Caco-2 (cell line): ENCODE data around the gene FOXP1. TPM values are rescaled to one million over a fixed set of nuclear protein-coding genes. Genes with fewer than 3 reads are reported as not detected.

Experiments used
- BruUV-seq: library from RNA; stranded (reverse); fragments of 400-500 nt; replicated peaks from 2 replicates; lab custom pipeline; 2021; lab: Mats Ljungman, UMichigan
- CTCF ChIA-PET: fragments of 300-600 bp; sonication (Branson Sonifier 250); formaldehyde crosslinking; loops from one replicate; lab custom pipeline; 2022; ENCODE audit warnings: antibody characterized with exemption; lab: Charles Lee
- POLR2A ChIA-PET: fragments of 300-600 bp; sonication (Branson Sonifier 250); formaldehyde crosslinking; loops from one replicate; lab custom pipeline; 2022; ENCODE audit warnings: antibody characterized with exemption; lab: Charles Lee
- DNase-seq, 2 experiments: peaks; one replicate each; pipeline versions ENCODE4 v3.0.0 to v3.0.0-alpha.2; 2020 to 2022
- H3K27me3 ChIP-seq: replicated peaks from 2 replicates; pipeline ENCODE4 v1.6.0; 2011; ENCODE audit warnings: low read length; ENCODE audit not compliant: control insufficient read depth, insufficient read depth
- H3K36me3 ChIP-seq: 2 replicates; pipeline ENCODE4 v1.5.1; 2011; ENCODE audit warnings: low read length; ENCODE audit not compliant: control insufficient read depth, insufficient read depth
- H3K4me1 ChIP-seq: fragments of 250-450 bp; sonication (Bioruptor Pico); 2 replicates; pipeline ENCODE4 v1.5.1; 2020; ENCODE audit warnings: mild to moderate bottlenecking
- H3K4me3 ChIP-seq: 2 replicates; pipeline ENCODE4 v1.5.1; 2011; ENCODE audit warnings: low read depth, mild to moderate bottlenecking, control low read depth, low read length
- H3K9me3 ChIP-seq: fragments of 250-450 bp; sonication (Bioruptor Pico); 2 replicates; pipeline ENCODE4 v1.5.1; 2020; ENCODE audit warnings: mild to moderate bottlenecking, moderate library complexity
- H3K27ac Mint-ChIP-seq: one replicate; pipeline ENCODE4 v1.8.0; 2022; ENCODE audit warnings: mixed read lengths; ENCODE audit not compliant: unreplicated experiment
- H3K27me3 Mint-ChIP-seq: one replicate; pipeline ENCODE4 v1.8.0; 2022; ENCODE audit warnings: mixed read lengths; ENCODE audit not compliant: insufficient read depth, unreplicated experiment
- H3K36me3 Mint-ChIP-seq: one replicate; pipeline ENCODE4 v1.8.0; 2022; ENCODE audit warnings: mild to moderate bottlenecking, mixed read lengths; ENCODE audit not compliant: insufficient read depth, unreplicated experiment
- H3K4me1 Mint-ChIP-seq: one replicate; pipeline ENCODE4 v1.8.0; 2022; ENCODE audit warnings: low read depth, mixed read lengths; ENCODE audit not compliant: unreplicated experiment
- H3K4me3 Mint-ChIP-seq: one replicate; pipeline ENCODE4 v1.8.0; 2022; ENCODE audit warnings: mild to moderate bottlenecking, moderate library complexity, mixed read lengths; ENCODE audit not compliant: unreplicated experiment
- H3K9me3 Mint-ChIP-seq: one replicate; pipeline ENCODE4 v1.8.0; 2022; ENCODE audit warnings: mixed read lengths; ENCODE audit not compliant: unreplicated experiment
- intact Hi-C: fragments of 100-400 bp; cut with micrococcal nuclease; formaldehyde crosslinking; loops from one replicate; pipeline ENCODE4 v1.10.0; 2022; ENCODE audit not compliant: unreplicated experiment
- total RNA-seq: library from RNA; stranded (reverse); gene quantifications from 2 replicates; pipeline ENCODE4 v1.2.3, GENCODE V29; 2022
- TF ChIP-seq, protein P1 (sequence below), 2 experiments: fragments of 200-600 bp in 1 of 2; IDR thresholded peaks; 1 replicate in 1 of 2; 2 replicates in 1 of 2; pipeline versions ENCODE4 v1.5.1 to v1.8.0; 2011 to 2022; ENCODE audit warnings: antibody characterized with exemption in 1 of 2, control low read depth in 1 of 2, inconsistent platforms in 1 of 2, low read depth in 1 of 2, low read length in 1 of 2, mild to moderate bottlenecking in 1 of 2, moderate library complexity in 1 of 2; ENCODE audit not compliant: insufficient read depth in 1 of 2, severe bottlenecking in 1 of 2, unreplicated experiment in 1 of 2

Gene FOXP1
- total RNA-seq, 1 experiment from 2014 or later: 131 TPM

DNA sequence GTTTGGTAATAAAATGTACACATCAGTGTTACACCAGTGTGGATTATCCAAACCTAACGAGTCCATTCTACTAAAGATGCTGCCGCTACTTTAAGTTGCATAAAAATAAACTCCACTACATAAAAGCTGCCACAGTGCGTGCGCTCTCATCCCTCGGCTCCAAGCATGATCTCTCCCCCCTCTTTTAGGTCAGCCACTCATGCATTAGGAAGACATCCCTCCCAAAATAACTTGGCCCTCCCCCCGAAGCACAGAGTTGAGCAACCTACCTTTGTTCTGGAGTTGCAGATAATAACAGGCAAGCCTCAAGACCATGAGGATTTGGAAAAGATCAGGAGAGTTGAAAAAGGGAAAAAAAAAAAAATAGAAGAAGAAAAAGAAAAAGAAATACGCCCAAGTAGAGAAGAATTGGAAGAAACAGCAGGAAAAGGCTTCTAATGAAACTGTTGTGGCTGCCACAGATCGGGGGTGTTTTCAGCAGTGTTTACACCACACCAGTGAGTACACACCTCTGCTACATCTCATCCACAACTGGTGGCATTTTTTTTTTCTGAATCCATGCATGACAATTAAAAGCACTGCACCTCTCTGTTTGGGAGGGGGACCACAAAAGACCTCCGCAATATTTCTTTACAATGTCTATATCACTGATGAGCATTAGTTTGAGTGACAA, 339.2 kb downstream of the FOXP1 start:
- H3K36me3 Mint-ChIP-seq: peaks cover 31% of the 10 kb centered on the region
- H3K4me3 Mint-ChIP-seq: peak overlapping the region; percentile 80
- POLR2A ChIA-PET: interaction anchor here (0.7 to 1.9 kb wide), 2 partner anchors 10 to 60 kb away, joined by 10 to 12 read pairs; no protein-coding TSS in a partner anchor
- H3K9me3 ChIP-seq: no peaks in the 10 kb centered on the region
- no peaks in the 10 kb centered on the region for H3K9me3 Mint-ChIP-seq
- H3K27me3 Mint-ChIP-seq: no peaks in the 10 kb centered on the region
- TF ChIP-seq, protein P1, sequence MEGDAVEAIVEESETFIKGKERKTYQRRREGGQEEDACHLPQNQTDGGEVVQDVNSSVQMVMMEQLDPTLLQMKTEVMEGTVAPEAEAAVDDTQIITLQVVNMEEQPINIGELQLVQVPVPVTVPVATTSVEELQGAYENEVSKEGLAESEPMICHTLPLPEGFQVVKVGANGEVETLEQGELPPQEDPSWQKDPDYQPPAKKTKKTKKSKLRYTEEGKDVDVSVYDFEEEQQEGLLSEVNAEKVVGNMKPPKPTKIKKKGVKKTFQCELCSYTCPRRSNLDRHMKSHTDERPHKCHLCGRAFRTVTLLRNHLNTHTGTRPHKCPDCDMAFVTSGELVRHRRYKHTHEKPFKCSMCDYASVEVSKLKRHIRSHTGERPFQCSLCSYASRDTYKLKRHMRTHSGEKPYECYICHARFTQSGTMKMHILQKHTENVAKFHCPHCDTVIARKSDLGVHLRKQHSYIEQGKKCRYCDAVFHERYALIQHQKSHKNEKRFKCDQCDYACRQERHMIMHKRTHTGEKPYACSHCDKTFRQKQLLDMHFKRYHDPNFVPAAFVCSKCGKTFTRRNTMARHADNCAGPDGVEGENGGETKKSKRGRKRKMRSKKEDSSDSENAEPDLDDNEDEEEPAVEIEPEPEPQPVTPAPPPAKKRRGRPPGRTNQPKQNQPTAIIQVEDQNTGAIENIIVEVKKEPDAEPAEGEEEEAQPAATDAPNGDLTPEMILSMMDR (IDR thresholded peaks at IDR 0.05; ENCODE audit: insufficient read depth in 1 of 2, low read depth in 1 of 2, low read length in 1 of 2, severe bottlenecking in 1 of 2, unreplicated experiment in 1 of 2): no peak
- H3K4me3 ChIP-seq: peak overlapping the region; percentile 17
- H3K36me3 ChIP-seq: no peaks in the 10 kb centered on the region
- H3K4me1 Mint-ChIP-seq: peaks cover 51% of the 10 kb centered on the region
- BruUV-seq: no TSS peak
- peak in 1 of 2 experiments; percentile 41 for DNase-seq
- H3K4me1 ChIP-seq: peaks cover 57% of the 10 kb centered on the region
- CTCF ChIA-PET: interaction anchor here (0.5 to 1.5 kb wide), 2 partner anchors 14 to 1416 kb away, joined by 3 to 5 read pairs; no protein-coding TSS in a partner anchor
- peak overlapping the region; percentile 92 for H3K27ac Mint-ChIP-seq
- intact Hi-C loops: loop anchor here (2.0 kb wide), 3 partner anchors 113 to 337 kb away; no protein-coding TSS in a partner anchor
- no peaks in the 10 kb centered on the region for H3K27me3 ChIP-seq

GRCh38 chr3:71243229-71243628, 340.3 kb downstream of the FOXP1 start:
- BruUV-seq: no TSS peak
- no peak for DNase-seq
- Histone ChIP-seq H3K4me3 (peak overlapping the region; percentile 17; the same call in 1 of the 2 replicates), H3K9me3 (no peaks in the 10 kb centered on the region), H3K4me1 (peaks cover 49% of the 10 kb centered on the region), H3K27me3 (no peaks in the 10 kb centered on the region), H3K36me3 (no peaks in the 10 kb centered on the region; the same call in 1 of the 2 replicates)
- intact Hi-C loops: loop anchor here (2.0 kb wide), 1 partner anchor 14 kb away; no protein-coding TSS in a partner anchor
- H3K4me3 Mint-ChIP-seq: peak overlapping the region; percentile 80
- TF ChIP-seq, protein P1 (IDR thresholded peaks at IDR 0.05; ENCODE audit: insufficient read depth in 1 of 2, low read depth in 1 of 2, low read length in 1 of 2, severe bottlenecking in 1 of 2, unreplicated experiment in 1 of 2): no peak
- peaks cover 31% of the 10 kb centered on the region for H3K36me3 Mint-ChIP-seq
- H3K27me3 Mint-ChIP-seq: no peaks in the 10 kb centered on the region
- peak overlapping the region; percentile 40 for H3K27ac Mint-ChIP-seq
- CTCF ChIA-PET: interaction anchor here (0.6 to 0.7 kb wide), 2 partner anchors 181 to 422 kb away, joined by 3 to 4 read pairs; no protein-coding TSS in a partner anchor
- POLR2A ChIA-PET: no interaction called here
- H3K9me3 Mint-ChIP-seq: no peaks in the 10 kb centered on the region
- peaks cover 51% of the 10 kb centered on the region for H3K4me1 Mint-ChIP-seq

DNA sequence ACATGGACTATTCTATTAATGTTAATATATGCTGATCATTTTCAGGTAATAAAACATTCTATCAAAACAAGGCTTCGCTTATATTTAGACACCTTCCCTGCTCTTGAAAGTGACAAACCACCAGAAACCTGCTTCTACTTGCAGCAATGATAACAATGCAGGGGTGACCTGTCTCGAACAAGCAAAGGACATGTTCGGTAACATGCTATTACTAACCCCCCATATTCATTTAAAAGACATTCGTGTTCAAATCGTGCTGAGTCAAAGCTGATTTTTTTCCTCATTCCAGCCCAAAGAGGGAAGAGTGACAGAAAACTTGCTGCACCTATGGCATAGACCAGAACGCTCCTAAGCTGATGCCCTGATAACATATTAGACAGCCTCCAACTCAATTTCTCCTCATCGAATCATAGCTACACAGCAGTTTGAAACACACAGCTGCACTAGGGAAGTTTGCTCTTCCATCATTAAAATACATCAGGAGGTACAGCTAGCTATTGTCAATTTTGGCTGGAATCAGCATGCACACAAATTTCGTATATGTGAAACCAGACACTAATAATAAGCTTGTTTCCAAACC, 341.5 kb downstream of the FOXP1 start:
- peaks cover 48% of the 10 kb centered on the region for H3K4me1 Mint-ChIP-seq
- no peaks in the 10 kb centered on the region for H3K27me3 Mint-ChIP-seq
- H3K27ac Mint-ChIP-seq: peak overlapping the region; percentile 5
- peaks cover 25% of the 10 kb centered on the region for H3K36me3 Mint-ChIP-seq
- ChIA-PET CTCF (no interaction called here), POLR2A (no interaction called here)
- no peaks in the 10 kb centered on the region for H3K9me3 ChIP-seq
- TF ChIP-seq, protein P1 (IDR thresholded peaks at IDR 0.05; ENCODE audit: insufficient read depth in 1 of 2, low read depth in 1 of 2, low read length in 1 of 2, severe bottlenecking in 1 of 2, unreplicated experiment in 1 of 2): no peak
- no peaks in the 10 kb centered on the region; the same call in 1 of the 2 replicates for H3K36me3 ChIP-seq
- no peaks in the 10 kb centered on the region for H3K9me3 Mint-ChIP-seq
- BruUV-seq: no TSS peak
- H3K4me3 Mint-ChIP-seq: no peak overlapping the region
- H3K4me1 ChIP-seq: peaks cover 37% of the 10 kb centered on the region
- H3K27me3 ChIP-seq: no peaks in the 10 kb centered on the region
- DNase-seq: no peak
- intact Hi-C loops: loop anchor here (2.0 kb wide), 1 partner anchor 13 kb away; no protein-coding TSS in a partner anchor
- no peak overlapping the region for H3K4me3 ChIP-seq
